Measurements from ENCODE around the gene LRBA.

DNA sequence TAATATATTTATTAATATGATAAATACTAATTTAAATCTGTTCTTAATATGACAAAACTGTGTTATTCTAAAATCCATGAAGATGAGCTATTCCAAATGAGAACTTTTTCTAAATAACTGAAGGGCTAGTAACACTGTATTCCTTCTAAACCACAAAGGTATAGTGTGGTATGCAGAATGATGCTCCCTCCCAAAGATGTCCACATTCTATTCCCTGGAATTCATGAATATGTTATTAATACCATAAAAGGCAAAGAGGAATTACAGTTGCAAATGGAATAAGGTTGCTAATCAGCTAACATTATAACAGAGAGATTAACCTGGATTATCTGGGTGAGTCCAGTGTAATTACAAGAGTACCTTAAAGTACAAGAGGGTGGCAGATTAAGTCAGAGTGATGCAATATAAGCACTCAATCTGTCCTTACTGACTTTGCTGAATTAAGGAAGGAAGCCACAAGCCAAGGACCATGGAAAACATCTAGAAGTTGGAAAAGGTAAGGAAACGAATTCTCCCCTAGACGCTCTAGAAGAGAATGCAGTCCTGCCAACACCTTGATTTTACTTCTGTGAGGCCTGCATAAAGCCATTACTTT lies 453.8 kb downstream of the LRBA start:
- no peak for TF ChIP-seq POLR2A (IDR thresholded peaks at IDR 0.05)
- TF ChIP-seq, protein P1, sequence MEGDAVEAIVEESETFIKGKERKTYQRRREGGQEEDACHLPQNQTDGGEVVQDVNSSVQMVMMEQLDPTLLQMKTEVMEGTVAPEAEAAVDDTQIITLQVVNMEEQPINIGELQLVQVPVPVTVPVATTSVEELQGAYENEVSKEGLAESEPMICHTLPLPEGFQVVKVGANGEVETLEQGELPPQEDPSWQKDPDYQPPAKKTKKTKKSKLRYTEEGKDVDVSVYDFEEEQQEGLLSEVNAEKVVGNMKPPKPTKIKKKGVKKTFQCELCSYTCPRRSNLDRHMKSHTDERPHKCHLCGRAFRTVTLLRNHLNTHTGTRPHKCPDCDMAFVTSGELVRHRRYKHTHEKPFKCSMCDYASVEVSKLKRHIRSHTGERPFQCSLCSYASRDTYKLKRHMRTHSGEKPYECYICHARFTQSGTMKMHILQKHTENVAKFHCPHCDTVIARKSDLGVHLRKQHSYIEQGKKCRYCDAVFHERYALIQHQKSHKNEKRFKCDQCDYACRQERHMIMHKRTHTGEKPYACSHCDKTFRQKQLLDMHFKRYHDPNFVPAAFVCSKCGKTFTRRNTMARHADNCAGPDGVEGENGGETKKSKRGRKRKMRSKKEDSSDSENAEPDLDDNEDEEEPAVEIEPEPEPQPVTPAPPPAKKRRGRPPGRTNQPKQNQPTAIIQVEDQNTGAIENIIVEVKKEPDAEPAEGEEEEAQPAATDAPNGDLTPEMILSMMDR (IDR thresholded peaks at IDR 0.05): no peak

Measured in breast epithelium (tissue), 3 donors.